ENCODE data around the gene AGA. TPM values are rescaled to one million over a fixed set of nuclear protein-coding genes. Genes with fewer than 3 reads are reported as not detected.

The AGA gene
- total and polyA plus RNA-seq, 2 of the 8 experiments (the other 6 are each of a cell fraction or from before 2014, with no cell fraction given) = 8.5 to 11.6 TPM

DNA sequence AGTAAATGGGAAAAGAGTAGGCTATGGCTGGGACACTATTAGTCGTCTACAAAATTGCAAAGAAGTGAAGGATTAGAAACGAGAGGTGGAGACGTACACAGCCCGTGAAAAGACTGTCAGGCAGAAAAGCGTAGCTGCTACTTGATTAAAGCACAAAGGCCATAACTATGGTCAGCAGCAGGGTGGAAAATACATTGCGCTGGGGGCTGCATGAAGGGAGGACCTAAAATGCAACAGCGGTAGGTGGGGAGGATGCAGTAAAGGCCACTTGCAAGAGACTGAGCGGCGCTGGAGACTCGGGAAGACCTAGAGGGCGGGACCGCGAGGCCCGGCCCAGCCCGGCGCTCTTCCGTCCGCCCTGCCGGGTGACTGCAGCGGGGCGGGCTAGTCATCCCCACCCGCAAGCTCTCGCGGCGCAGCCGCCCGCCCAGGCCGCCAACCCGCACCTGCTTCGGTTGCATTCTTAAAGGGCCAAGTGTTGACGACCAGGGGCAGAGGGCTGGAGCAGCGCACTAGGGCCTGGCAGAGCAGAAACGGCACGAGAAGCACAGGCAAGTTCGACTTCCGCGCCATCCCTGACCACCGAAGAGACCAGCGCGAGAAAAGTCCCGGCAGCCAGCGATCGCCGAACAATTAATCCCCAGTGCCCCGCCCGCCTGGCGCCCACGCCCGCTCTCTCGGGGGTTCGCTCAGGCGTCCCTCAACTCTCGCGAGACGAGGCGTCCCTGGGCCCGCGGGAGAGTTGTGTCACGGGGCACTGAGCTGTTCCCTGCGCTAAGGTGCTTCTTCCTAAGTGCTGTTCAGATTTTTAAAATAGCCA, at the start of gene AGA (continued):
- TF ChIP-seq, protein P1, sequence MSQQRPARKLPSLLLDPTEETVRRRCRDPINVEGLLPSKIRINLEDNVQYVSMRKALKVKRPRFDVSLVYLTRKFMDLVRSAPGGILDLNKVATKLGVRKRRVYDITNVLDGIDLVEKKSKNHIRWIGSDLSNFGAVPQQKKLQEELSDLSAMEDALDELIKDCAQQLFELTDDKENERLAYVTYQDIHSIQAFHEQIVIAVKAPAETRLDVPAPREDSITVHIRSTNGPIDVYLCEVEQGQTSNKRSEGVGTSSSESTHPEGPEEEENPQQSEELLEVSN (IDR thresholded peaks at IDR 0.05) = 0 out of 2 replicates have a peak, but pooled peaks have one; percentile 12
- TF ChIP-seq SIN3A (conservative IDR thresholded peaks at IDR 0.05 in 1 of 2, IDR thresholded peaks at IDR 0.05 in 1 of 2; ENCODE audit: low read depth in 1 of 2, low read length in 2 of 2) (peak in 1 of 2 experiments; percentile 12; a peak in 1 of 4 replicates), SAP30 (IDR thresholded peaks at IDR 0.05; ENCODE audit: insufficient read depth, insufficient replicate concordance, low read length) (no peak), SP1 (IDR thresholded peaks at IDR 0.05; ENCODE audit: low read depth, low read length) (no peak; the same call in 1 of the 2 replicates), KDM5A (IDR thresholded peaks at IDR 0.05; ENCODE audit: low read length) (no peak), EP300 (IDR thresholded peaks at IDR 0.05; ENCODE audit: borderline replicate concordance in 1 of 2, low read depth in 2 of 2, low read length in 2 of 2) (no peak), CBX8 (IDR thresholded peaks at IDR 0.05; ENCODE audit: borderline replicate concordance, low read depth, low read length) (no peak), PHF8 (conservative IDR thresholded peaks at IDR 0.05; ENCODE audit: low read depth, low read length) (peak; percentile 96), FOSL1 (IDR thresholded peaks at IDR 0.05; ENCODE audit: insufficient read depth, low read depth, low read length) (no peak), GTF2F1 (IDR thresholded peaks at IDR 0.05; ENCODE audit: borderline replicate concordance, low read depth, low read length) (no peak; the same call in none of the 2 replicates), SRF (IDR thresholded peaks at IDR 0.05; ENCODE audit: low read depth, low read length) (no peak), MAFK (IDR thresholded peaks at IDR 0.05; ENCODE audit: low read depth, low read length) (no peak), CBX5 (IDR thresholded peaks at IDR 0.05; ENCODE audit: low read depth, low read length) (no peak), NANOG (IDR thresholded peaks at IDR 0.05; ENCODE audit: insufficient read depth, low read depth, low read length, poor library complexity, severe bottlenecking) (peak; percentile 66), TAF7 (optimal IDR thresholded peaks at IDR 0.05; ENCODE audit: borderline replicate concordance, low read depth, low read length) (peak; percentile 73)
- TF ChIP-seq, protein P2, sequence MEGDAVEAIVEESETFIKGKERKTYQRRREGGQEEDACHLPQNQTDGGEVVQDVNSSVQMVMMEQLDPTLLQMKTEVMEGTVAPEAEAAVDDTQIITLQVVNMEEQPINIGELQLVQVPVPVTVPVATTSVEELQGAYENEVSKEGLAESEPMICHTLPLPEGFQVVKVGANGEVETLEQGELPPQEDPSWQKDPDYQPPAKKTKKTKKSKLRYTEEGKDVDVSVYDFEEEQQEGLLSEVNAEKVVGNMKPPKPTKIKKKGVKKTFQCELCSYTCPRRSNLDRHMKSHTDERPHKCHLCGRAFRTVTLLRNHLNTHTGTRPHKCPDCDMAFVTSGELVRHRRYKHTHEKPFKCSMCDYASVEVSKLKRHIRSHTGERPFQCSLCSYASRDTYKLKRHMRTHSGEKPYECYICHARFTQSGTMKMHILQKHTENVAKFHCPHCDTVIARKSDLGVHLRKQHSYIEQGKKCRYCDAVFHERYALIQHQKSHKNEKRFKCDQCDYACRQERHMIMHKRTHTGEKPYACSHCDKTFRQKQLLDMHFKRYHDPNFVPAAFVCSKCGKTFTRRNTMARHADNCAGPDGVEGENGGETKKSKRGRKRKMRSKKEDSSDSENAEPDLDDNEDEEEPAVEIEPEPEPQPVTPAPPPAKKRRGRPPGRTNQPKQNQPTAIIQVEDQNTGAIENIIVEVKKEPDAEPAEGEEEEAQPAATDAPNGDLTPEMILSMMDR (IDR thresholded peaks at IDR 0.05; ENCODE audit: control extremely low read depth in 1 of 3, insufficient read depth in 1 of 3, low read depth in 1 of 3, low read length in 3 of 3) = no peak
- TF ChIP-seq, protein P3, sequence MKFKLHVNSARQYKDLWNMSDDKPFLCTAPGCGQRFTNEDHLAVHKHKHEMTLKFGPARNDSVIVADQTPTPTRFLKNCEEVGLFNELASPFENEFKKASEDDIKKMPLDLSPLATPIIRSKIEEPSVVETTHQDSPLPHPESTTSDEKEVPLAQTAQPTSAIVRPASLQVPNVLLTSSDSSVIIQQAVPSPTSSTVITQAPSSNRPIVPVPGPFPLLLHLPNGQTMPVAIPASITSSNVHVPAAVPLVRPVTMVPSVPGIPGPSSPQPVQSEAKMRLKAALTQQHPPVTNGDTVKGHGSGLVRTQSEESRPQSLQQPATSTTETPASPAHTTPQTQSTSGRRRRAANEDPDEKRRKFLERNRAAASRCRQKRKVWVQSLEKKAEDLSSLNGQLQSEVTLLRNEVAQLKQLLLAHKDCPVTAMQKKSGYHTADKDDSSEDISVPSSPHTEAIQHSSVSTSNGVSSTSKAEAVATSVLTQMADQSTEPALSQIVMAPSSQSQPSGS (IDR thresholded peaks at IDR 0.05; ENCODE audit: low read length) = no peak; the same call in 1 of the 2 replicates
